Lower lobe of right lung (tissue), 2 donors: ENCODE results near the gene TMCO4. TPM values are rescaled to one million over a fixed set of nuclear protein-coding genes. Genes with fewer than 3 reads are reported as not detected.
"Not testable (repeated sequence)": the region's sequence is repeated elsewhere in the genome, so short reads cannot be mapped to it uniquely, and the experiment has no call there.

Experiments used
- ATAC-seq, 2 donors: fragments of 200-7000 bp; cut with Tn5 transposase; one replicate each; pipeline ENCODE4 v1.9.1; 2020 to 2022; ENCODE audit warnings: mild to moderate bottlenecking in 2 of 2, moderate library complexity in 2 of 2
- DNase-seq: peaks from one replicate; pipeline ENCODE4 v3.0.0-alpha.2; 2020
- H3K27ac ChIP-seq: fragments of 200-600 bp; one replicate; pipeline ENCODE4 v1.8.0; 2022
- H3K27me3 ChIP-seq: fragments of 200-600 bp; one replicate; pipeline ENCODE4 v1.8.0; 2022; ENCODE audit warnings: low read depth
- H3K36me3 ChIP-seq: fragments of 200-600 bp; one replicate; pipeline ENCODE4 v1.8.0; 2022; ENCODE audit warnings: mild to moderate bottlenecking
- H3K4me1 ChIP-seq: fragments of 200-600 bp; one replicate; pipeline ENCODE4 v1.8.0; 2022
- H3K4me3 ChIP-seq: fragments of 200-600 bp; one replicate; pipeline ENCODE4 v1.8.0; 2022; ENCODE audit warnings: mild to moderate bottlenecking
- H3K9me3 ChIP-seq: fragments of 200-600 bp; one replicate; pipeline ENCODE4 v1.8.0; 2022
- intact Hi-C: fragments of 100-400 bp; cut with DNase I; formaldehyde crosslinking; loops from one replicate; pipeline ENCODE4 v1.11.0; 2022
- total RNA-seq: library from RNA; stranded (reverse); fragmentation: NEBNext Ultra II Directional; extraction: Animal tissue kit (Norgen Biotek cat#: 25700); gene quantifications from one replicate; pipeline ENCODE4 v1.2.1, GENCODE V29; 2021
- TF ChIP-seq, protein P1 (sequence below): fragments of 200-600 bp; IDR thresholded peaks from one replicate; pipeline ENCODE4 v1.8.0; 2022; ENCODE audit warnings: antibody characterized with exemption, mild to moderate bottlenecking
- donor health status: DM: no; HTN: yes; CAD: no; lungs with severe emphysema.

Gene TMCO4
- total RNA-seq, 1 donor from 2014 or later, result 26.3 TPM

DNA sequence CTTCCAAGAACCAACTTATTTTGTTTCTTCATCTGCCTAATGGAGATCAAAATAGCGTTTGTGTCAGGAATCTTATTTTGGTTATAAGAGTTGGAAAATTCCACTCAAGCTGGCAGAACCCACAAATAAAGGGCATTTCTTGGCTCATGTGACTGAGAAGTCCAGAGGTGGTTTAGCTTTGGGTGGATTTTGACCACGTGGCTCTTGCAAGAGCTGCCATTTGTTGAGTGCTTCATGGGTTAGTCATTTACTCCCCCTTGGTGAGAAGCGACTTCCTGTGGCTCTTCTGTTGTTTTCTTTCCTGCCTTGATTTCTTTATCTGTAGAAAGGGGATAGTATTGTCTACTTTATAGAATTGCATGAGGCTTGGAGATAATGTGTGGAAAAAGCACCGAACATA lies 24.8 kb upstream of the TMCO4 start:
- ATAC-seq, result no peak
- TF ChIP-seq, protein P1, sequence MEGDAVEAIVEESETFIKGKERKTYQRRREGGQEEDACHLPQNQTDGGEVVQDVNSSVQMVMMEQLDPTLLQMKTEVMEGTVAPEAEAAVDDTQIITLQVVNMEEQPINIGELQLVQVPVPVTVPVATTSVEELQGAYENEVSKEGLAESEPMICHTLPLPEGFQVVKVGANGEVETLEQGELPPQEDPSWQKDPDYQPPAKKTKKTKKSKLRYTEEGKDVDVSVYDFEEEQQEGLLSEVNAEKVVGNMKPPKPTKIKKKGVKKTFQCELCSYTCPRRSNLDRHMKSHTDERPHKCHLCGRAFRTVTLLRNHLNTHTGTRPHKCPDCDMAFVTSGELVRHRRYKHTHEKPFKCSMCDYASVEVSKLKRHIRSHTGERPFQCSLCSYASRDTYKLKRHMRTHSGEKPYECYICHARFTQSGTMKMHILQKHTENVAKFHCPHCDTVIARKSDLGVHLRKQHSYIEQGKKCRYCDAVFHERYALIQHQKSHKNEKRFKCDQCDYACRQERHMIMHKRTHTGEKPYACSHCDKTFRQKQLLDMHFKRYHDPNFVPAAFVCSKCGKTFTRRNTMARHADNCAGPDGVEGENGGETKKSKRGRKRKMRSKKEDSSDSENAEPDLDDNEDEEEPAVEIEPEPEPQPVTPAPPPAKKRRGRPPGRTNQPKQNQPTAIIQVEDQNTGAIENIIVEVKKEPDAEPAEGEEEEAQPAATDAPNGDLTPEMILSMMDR, result no peak
- no peaks in the 10 kb centered on the region for H3K36me3 ChIP-seq
- no peak overlapping the region for H3K4me3 ChIP-seq
- no peaks in the 10 kb centered on the region for H3K9me3 ChIP-seq
- peaks cover 4% of the 10 kb centered on the region for H3K27me3 ChIP-seq
- H3K27ac ChIP-seq, result no peak overlapping the region
- no peak for DNase-seq
- intact Hi-C loops, result no loop called here
- H3K4me1 ChIP-seq, result no peaks in the 10 kb centered on the region

DNA sequence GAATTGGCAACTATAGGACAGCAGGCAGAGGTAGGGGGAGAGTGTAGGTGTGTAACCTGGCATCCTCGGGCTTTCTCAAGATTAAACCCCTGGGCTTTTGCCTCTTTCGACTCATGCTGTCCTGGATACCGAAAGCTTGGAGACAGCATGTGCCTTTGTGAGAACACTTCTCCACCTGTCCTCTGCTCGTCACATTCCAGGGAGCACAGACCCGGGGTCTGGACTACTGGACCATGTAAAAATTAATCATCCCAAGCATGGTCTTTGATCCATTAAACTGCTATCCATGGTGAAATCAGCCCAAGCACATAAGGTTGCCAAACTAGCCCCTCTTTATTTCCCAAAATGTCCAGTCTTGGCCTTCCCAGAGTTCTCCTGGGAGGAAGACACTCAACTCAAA lies 24.3 kb upstream of the TMCO4 start:
- intact Hi-C loops, result no loop called here
- no peaks in the 10 kb centered on the region for H3K36me3 ChIP-seq
- H3K27me3 ChIP-seq, result peaks cover 4% of the 10 kb centered on the region
- TF ChIP-seq, protein P1, result no peak
- DNase-seq (no peak), ATAC-seq (no peak)
- no peaks in the 10 kb centered on the region for H3K9me3 ChIP-seq
- no peak overlapping the region for H3K4me3 ChIP-seq
- H3K4me1 ChIP-seq, result no peaks in the 10 kb centered on the region
- no peak overlapping the region for H3K27ac ChIP-seq

DNA sequence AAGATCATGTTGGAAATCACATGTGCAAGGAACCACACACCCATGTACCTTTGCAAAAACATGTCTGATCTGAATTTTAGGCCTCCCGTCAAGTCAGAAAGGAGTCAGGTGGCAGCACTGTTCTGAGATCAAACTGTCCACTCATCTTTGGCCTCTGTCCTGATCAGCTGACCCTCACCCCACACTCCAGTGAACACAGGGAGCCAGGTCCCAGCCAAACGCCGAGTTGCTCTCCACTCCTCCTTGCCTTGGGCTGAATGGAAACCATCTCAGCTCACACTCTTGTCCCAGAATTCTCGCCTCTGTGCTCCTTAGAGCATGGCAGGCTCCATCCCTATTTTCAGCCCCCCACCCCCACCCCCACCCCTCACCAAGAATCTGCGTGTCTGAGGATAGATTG lies 20.0 kb upstream of the TMCO4 start:
- H3K4me3 ChIP-seq, result no peak overlapping the region
- no peaks in the 10 kb centered on the region for H3K36me3 ChIP-seq
- no peaks in the 10 kb centered on the region for H3K27me3 ChIP-seq
- ATAC-seq (no peak), DNase-seq (no peak)
- no peak overlapping the region for H3K27ac ChIP-seq
- no peaks in the 10 kb centered on the region for H3K9me3 ChIP-seq
- H3K4me1 ChIP-seq, result no peaks in the 10 kb centered on the region
- intact Hi-C loops, result no loop called here
- TF ChIP-seq, protein P1, result no peak

DNA sequence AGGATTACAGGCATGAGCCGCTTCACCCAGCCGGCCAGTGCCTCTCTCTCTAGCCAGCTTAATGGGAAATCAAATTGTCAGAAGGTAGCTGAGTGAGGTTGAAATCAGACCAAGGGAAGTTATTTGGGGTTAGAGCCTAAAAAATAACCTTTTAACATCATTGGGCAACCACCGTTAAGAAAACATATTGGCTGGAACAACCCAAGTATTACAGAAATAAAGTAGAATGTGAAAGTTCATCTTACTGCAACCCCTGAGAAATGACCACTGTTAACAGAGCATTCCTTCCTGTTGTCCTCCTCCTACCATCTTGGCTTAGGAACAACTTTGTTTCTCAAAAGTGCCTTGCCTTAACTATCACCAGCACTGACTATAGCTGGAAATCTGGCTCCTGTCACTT lies 18.6 kb upstream of the TMCO4 start:
- Histone ChIP-seq H3K4me3 (no peak overlapping the region), H3K4me1 (no peaks in the 10 kb centered on the region), H3K9me3 (no peaks in the 10 kb centered on the region), H3K27ac (no peak overlapping the region), H3K36me3 (no peaks in the 10 kb centered on the region), H3K27me3 (no peaks in the 10 kb centered on the region)
- DNase-seq, result no peak
- TF ChIP-seq, protein P1, result no peak
- intact Hi-C loops, result no loop called here
- ATAC-seq, result no peak

DNA sequence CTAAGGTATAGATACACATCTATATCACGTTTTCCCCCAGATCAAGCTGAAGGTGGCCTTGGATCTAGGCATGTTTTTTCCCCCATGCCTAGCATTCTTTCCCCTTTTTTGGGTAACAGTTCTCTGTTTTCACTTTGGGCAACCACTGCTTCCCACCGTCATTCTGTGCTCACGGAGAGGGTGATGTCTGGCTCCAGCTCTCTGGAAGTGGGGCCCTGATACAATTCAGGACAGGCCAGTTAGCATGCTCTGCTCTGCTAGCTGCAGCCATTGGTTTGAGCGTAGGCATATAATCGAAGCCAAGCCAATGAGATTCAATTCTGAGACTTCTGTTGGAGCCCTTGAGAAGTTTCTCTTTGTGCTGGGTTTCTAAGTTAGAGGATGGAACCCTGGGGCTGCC lies 17.4 kb upstream of the TMCO4 start:
- H3K36me3 ChIP-seq, result no peaks in the 10 kb centered on the region
- no peaks in the 10 kb centered on the region for H3K4me1 ChIP-seq
- intact Hi-C loops, result no loop called here
- H3K27ac ChIP-seq, result no peak overlapping the region
- no peak for ATAC-seq
- H3K4me3 ChIP-seq, result no peak overlapping the region
- no peaks in the 10 kb centered on the region for H3K27me3 ChIP-seq
- no peaks in the 10 kb centered on the region for H3K9me3 ChIP-seq
- TF ChIP-seq, protein P1, result no peak
- DNase-seq, result no peak

DNA sequence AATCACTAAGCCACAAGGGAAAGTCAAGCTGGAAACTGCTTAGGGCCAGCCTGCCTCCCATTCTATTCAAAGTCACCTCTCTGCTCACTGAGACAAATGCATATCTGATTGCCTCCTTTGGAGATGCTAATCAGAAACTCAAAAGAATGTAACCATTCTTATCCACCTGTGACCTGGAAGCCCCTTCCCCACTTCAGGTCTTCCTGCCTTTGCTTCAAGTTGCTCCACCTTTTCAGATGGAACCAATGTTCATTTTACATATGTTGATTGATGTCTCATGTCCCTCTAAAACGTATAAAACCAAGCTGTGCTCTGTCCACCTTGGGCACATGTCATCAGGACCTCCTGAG lies 17.0 kb upstream of the TMCO4 start:
- intact Hi-C loops, H3K36me3 ChIP-seq, ATAC-seq, DNase-seq, H3K27me3 ChIP-seq, H3K27ac ChIP-seq, H3K4me3 ChIP-seq, H3K9me3 ChIP-seq, H3K4me1 ChIP-seq: not testable (repeated sequence)
